ENCODE data around the gene PGM1. TPM values are rescaled to one million over a fixed set of nuclear protein-coding genes. Genes with fewer than 3 reads are reported as not detected.

PGM1 gene
- total RNA-seq, 1 donor from 2014 or later: 31.1 TPM

- Mint-ChIP-seq H3K36me3 (ENCODE audit: insufficient read depth) (peaks cover 4% of the 10 kb centered on the region), H3K27ac (no peak overlapping the region), H3K4me3 (ENCODE audit: low read depth) (no peak overlapping the region), H3K4me1 (ENCODE audit: low read depth) (peaks cover 19% of the 10 kb centered on the region), H3K27me3 (peaks cover 2% of the 10 kb centered on the region), H3K9me3 (ENCODE audit: low read depth) (peaks cover 12% of the 10 kb centered on the region)
- TF ChIP-seq CTCF (IDR thresholded peaks at IDR 0.05; ENCODE audit: unreplicated experiment): no peak
- no peak for DNase-seq (ENCODE audit: low spot score, unreplicated experiment)
These were observed 85.0 kb downstream of the PGM1 start for GRCh38 chr1:63678200-63678599.

- no peak for TF ChIP-seq CTCF (IDR thresholded peaks at IDR 0.05; ENCODE audit: unreplicated experiment)
- H3K4me3 Mint-ChIP-seq (ENCODE audit: low read depth): no peak overlapping the region
- peaks cover 2% of the 10 kb centered on the region for H3K27me3 Mint-ChIP-seq
- peaks cover 19% of the 10 kb centered on the region for H3K4me1 Mint-ChIP-seq (ENCODE audit: low read depth)
- H3K9me3 Mint-ChIP-seq (ENCODE audit: low read depth): peaks cover 12% of the 10 kb centered on the region
- DNase-seq (ENCODE audit: low spot score, unreplicated experiment): no peak
- H3K36me3 Mint-ChIP-seq (ENCODE audit: insufficient read depth): peaks cover 4% of the 10 kb centered on the region
- H3K27ac Mint-ChIP-seq: no peak overlapping the region
These were observed 85.9 kb downstream of the PGM1 start for GRCh38 chr1:63679076-63679475.

GRCh38 chr1:63679589-63679988, 86.4 kb downstream of the PGM1 start:
- Mint-ChIP-seq H3K36me3 (ENCODE audit: insufficient read depth) (peaks cover 4% of the 10 kb centered on the region), H3K9me3 (ENCODE audit: low read depth) (peaks cover 12% of the 10 kb centered on the region), H3K4me1 (ENCODE audit: low read depth) (peaks cover 14% of the 10 kb centered on the region), H3K4me3 (ENCODE audit: low read depth) (no peak overlapping the region), H3K27me3 (peaks cover 2% of the 10 kb centered on the region), H3K27ac (no peak overlapping the region)
- TF ChIP-seq CTCF (IDR thresholded peaks at IDR 0.05; ENCODE audit: unreplicated experiment): no peak
- no peak for DNase-seq (ENCODE audit: low spot score, unreplicated experiment)

GRCh38 chr1:63682936-63683335, 89.7 kb downstream of the PGM1 start:
- Mint-ChIP-seq H3K27ac (no peak overlapping the region), H3K36me3 (ENCODE audit: insufficient read depth) (peaks cover 2% of the 10 kb centered on the region), H3K9me3 (ENCODE audit: low read depth) (peaks cover 12% of the 10 kb centered on the region), H3K27me3 (peaks cover 2% of the 10 kb centered on the region), H3K4me1 (ENCODE audit: low read depth) (peaks cover under 1% of the 10 kb centered on the region), H3K4me3 (ENCODE audit: low read depth) (no peak overlapping the region)
- no peak for DNase-seq (ENCODE audit: low spot score, unreplicated experiment)
- TF ChIP-seq CTCF (IDR thresholded peaks at IDR 0.05; ENCODE audit: unreplicated experiment): no peak

GRCh38 chr1:63683759-63684158, 90.5 kb downstream of the PGM1 start:
- Mint-ChIP-seq H3K27ac (no peak overlapping the region), H3K4me1 (ENCODE audit: low read depth) (no peaks in the 10 kb centered on the region), H3K27me3 (peaks cover 2% of the 10 kb centered on the region), H3K4me3 (ENCODE audit: low read depth) (no peak overlapping the region), H3K9me3 (ENCODE audit: low read depth) (peaks cover 6% of the 10 kb centered on the region), H3K36me3 (ENCODE audit: insufficient read depth) (no peaks in the 10 kb centered on the region)
- DNase-seq (ENCODE audit: low spot score, unreplicated experiment): no peak
- TF ChIP-seq CTCF (IDR thresholded peaks at IDR 0.05; ENCODE audit: unreplicated experiment): no peak
